Mucosa of stomach (tissue), 1 donor: ENCODE results near the gene USP15.
"Not testable (repeated sequence)": the region's sequence is repeated elsewhere in the genome, so short reads cannot be mapped to it uniquely, and the experiment has no call there.

Experiments
- H3K27me3 ChIP-seq: one replicate; pipeline ENCODE4 v1.7.0; 2013; ENCODE audit warnings: mild to moderate bottlenecking, low read length; ENCODE audit not compliant: control insufficient read depth, insufficient read depth
- H3K36me3 ChIP-seq: one replicate; pipeline ENCODE4 v1.7.0; 2013; ENCODE audit warnings: low read length; ENCODE audit not compliant: control insufficient read depth, insufficient read depth
- H3K4me1 ChIP-seq: one replicate; pipeline ENCODE4 v1.7.0; 2013; ENCODE audit warnings: mild to moderate bottlenecking, low read length; ENCODE audit not compliant: control insufficient read depth, insufficient read depth
- H3K4me3 ChIP-seq: one replicate; pipeline ENCODE4 v1.7.0; 2013; ENCODE audit warnings: low read length
- H3K9ac ChIP-seq: one replicate; pipeline ENCODE4 v1.7.0; 2013; ENCODE audit warnings: mild to moderate bottlenecking, low read length, moderate library complexity
- H3K9me3 ChIP-seq: one replicate; pipeline ENCODE4 v1.7.0; 2013; ENCODE audit warnings: mild to moderate bottlenecking, low read length, moderate library complexity; ENCODE audit not compliant: control insufficient read depth
- donor health status: Pancreatic carcinoma.

Gene USP15

GRCh38 chr12:62446754-62447452 is 186.7 kb downstream of the USP15 start:
- H3K9me3 ChIP-seq: no peaks in the 10 kb centered on the region
- no peak overlapping the region for H3K9ac ChIP-seq
- H3K4me1 ChIP-seq: no peaks in the 10 kb centered on the region
- no peaks in the 10 kb centered on the region for H3K27me3 ChIP-seq
- no peak overlapping the region for H3K4me3 ChIP-seq
- no peaks in the 10 kb centered on the region for H3K36me3 ChIP-seq

GRCh38 chr12:62448436-62448835 is 188.2 kb downstream of the USP15 start:
- Histone ChIP-seq H3K27me3 (no peaks in the 10 kb centered on the region), H3K4me1 (no peaks in the 10 kb centered on the region), H3K9ac (no peak overlapping the region), H3K9me3 (no peaks in the 10 kb centered on the region), H3K4me3 (no peak overlapping the region), H3K36me3 (no peaks in the 10 kb centered on the region)

- H3K4me1 ChIP-seq, H3K4me3 ChIP-seq, H3K9me3 ChIP-seq, H3K9ac ChIP-seq, H3K36me3 ChIP-seq, H3K27me3 ChIP-seq: not testable (repeated sequence)
These were observed 195.2 kb downstream of the USP15 start for GRCh38 chr12:62455429-62455828.

- Histone ChIP-seq H3K9ac (no peak overlapping the region), H3K9me3 (no peaks in the 10 kb centered on the region), H3K4me1 (no peaks in the 10 kb centered on the region), H3K4me3 (no peak overlapping the region), H3K27me3 (no peaks in the 10 kb centered on the region), H3K36me3 (no peaks in the 10 kb centered on the region)
These were observed 198.4 kb downstream of the USP15 start for GRCh38 chr12:62458626-62459025.

- H3K4me3 ChIP-seq: no peak overlapping the region
- H3K9me3 ChIP-seq: no peaks in the 10 kb centered on the region
- no peaks in the 10 kb centered on the region for H3K36me3 ChIP-seq
- H3K9ac ChIP-seq: no peak overlapping the region
- no peaks in the 10 kb centered on the region for H3K27me3 ChIP-seq
- H3K4me1 ChIP-seq: no peaks in the 10 kb centered on the region
These were observed 199.8 kb downstream of the USP15 start for GRCh38 chr12:62459976-62460375.

GRCh38 chr12:62461171-62461837 is 201.1 kb downstream of the USP15 start:
- not testable (repeated sequence) for H3K4me1 ChIP-seq, H3K36me3 ChIP-seq, H3K9me3 ChIP-seq, H3K27me3 ChIP-seq, H3K9ac ChIP-seq, H3K4me3 ChIP-seq

GRCh38 chr12:62463252-62463651 is 203.0 kb downstream of the USP15 start:
- H3K4me3 ChIP-seq, H3K9ac ChIP-seq, H3K36me3 ChIP-seq, H3K27me3 ChIP-seq, H3K9me3 ChIP-seq, H3K4me1 ChIP-seq: not testable (repeated sequence)
